Testis (tissue), 2 donors: Measurements from ENCODE around the gene ANO2.

ENCODE experiments used
- POLR2A ChIP-seq: fragments of 450-650 bp; IDR thresholded peaks from one replicate; pipeline ENCODE4 v1.6.1; 2017; ENCODE audit warnings: antibody characterized with exemption, mild to moderate bottlenecking, moderate library complexity
- TF ChIP-seq, protein P1 (sequence below), 3 experiments: fragments of 450-650 bp in 2 of 3; fragments of 200-600 bp in 1 of 3; sonication (generic) in 1 of 3; IDR thresholded peaks; one replicate each; pipeline ENCODE4 v1.5.1; 2016 to 2019; ENCODE audit warnings: antibody characterized with exemption in 3 of 3, mild to moderate bottlenecking in 2 of 3, moderate library complexity in 1 of 3

DNA sequence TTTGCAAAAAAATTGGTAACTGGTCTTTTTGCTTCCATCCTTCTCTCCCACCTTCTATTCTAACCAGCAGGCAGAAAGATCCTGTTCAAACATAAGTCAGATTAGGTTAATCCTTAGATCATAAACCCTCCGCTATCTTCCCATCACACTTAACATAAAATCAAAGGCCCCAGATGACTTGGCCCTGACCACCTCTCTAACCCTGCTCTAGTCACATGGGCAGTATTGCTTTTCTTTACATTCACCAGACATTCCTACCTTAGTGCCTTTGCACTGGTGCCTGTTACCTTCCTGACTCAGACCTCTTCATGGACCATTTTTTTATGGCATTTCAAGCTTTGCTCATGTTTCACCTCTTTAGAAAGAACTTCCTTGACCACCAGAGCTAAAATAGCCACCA, 429.6 kb downstream of the ANO2 start:
- TF ChIP-seq, protein P1, sequence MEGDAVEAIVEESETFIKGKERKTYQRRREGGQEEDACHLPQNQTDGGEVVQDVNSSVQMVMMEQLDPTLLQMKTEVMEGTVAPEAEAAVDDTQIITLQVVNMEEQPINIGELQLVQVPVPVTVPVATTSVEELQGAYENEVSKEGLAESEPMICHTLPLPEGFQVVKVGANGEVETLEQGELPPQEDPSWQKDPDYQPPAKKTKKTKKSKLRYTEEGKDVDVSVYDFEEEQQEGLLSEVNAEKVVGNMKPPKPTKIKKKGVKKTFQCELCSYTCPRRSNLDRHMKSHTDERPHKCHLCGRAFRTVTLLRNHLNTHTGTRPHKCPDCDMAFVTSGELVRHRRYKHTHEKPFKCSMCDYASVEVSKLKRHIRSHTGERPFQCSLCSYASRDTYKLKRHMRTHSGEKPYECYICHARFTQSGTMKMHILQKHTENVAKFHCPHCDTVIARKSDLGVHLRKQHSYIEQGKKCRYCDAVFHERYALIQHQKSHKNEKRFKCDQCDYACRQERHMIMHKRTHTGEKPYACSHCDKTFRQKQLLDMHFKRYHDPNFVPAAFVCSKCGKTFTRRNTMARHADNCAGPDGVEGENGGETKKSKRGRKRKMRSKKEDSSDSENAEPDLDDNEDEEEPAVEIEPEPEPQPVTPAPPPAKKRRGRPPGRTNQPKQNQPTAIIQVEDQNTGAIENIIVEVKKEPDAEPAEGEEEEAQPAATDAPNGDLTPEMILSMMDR (IDR thresholded peaks at IDR 0.05): no peak
- TF ChIP-seq POLR2A: no peak
